IPS-NIHi7 (cell line): ENCODE data around the gene DDAH1.
A peak's percentile ranks its signal among the peaks of the same experiment; 100 is the strongest.
"Not testable (repeated sequence)": the region's sequence is repeated elsewhere in the genome, so short reads cannot be mapped to it uniquely, and the experiment has no call there.

ENCODE experiments used
- DNase-seq: peaks from one replicate; pipeline ENCODE4 v3.0.0; 2012; ENCODE audit warnings: mixed read lengths; ENCODE audit errors: extremely low spot score

The DDAH1 gene

GRCh38 chr1:85359874-85360721 is 104.9 kb downstream of the DDAH1 start:
- DNase-seq, result no peak

DNA sequence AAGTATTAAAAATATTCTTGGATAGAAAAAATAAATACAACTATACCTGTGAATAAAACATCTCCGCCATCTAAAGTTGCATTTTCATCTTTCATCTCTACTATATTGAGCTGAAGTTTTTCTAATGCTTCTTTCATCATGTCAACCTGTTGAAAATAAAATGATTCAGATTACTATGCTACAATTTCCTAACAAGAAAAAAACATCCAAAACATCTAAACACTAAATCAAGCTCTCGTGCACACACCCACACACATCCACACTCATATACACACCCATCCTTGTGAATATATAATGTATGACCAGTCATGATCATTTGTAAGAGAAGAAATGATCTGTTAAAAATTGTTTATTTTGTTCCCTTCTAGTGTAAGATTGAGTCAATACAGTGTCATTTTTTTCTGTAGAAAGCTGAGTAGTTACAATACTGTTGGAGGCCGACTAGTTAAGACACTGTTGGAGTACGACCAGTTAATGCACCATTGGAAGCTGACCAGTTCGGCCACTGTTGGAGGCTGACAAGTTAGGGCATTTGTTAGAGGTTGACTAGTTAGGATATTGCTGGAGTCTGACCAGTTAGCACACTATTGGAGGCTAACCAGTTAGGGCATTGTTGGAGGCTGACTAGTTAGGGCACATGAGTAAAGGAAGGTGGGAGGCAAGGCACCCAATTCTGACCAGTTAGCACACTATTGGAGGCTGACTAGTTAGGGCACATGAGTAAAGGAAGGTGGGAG is 106.1 kb downstream of the DDAH1 start:
- no peak for DNase-seq

GRCh38 chr1:85357817-85358216 is 107.1 kb downstream of the DDAH1 start:
- no peak for DNase-seq

DNA sequence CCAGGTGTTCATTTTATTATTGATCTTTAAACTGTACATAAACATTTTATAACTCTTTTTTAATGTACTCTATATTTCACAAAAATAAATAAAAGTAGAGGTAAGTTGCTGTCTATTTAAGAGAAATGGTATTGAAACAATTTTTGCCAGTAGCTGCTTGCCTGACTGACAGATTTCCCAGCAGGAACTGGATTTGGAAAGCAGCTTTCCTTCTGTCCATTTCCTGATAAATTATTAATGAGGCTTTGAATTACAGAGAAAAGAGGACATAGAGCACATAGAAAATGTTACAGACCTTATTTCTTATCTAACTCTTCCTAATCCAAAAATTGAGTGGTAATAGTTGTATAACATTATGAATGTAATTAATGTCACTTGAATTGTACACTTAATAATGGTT is 108.8 kb downstream of the DDAH1 start:
- DNase-seq, result no peak

DNA sequence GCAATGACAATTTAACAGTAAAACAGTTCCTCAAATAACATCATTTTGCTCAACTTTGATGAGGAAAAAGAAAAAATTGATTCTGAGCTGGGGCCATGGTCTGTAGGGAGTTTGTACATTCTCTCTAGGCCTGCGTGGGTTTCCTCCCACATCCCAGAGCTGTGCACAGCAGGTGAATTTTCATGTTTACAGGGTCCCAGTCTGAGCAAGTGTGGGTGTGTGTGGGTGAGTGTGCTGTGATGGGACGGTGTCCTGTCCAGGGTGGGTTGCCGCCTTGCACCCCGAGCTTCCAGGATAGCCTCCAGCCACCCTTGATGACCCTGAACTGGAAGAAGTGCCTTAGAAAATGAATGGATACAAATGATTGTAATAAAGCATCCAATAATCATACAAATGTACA is 112.9 kb downstream of the DDAH1 start:
- no peak for DNase-seq

DNA sequence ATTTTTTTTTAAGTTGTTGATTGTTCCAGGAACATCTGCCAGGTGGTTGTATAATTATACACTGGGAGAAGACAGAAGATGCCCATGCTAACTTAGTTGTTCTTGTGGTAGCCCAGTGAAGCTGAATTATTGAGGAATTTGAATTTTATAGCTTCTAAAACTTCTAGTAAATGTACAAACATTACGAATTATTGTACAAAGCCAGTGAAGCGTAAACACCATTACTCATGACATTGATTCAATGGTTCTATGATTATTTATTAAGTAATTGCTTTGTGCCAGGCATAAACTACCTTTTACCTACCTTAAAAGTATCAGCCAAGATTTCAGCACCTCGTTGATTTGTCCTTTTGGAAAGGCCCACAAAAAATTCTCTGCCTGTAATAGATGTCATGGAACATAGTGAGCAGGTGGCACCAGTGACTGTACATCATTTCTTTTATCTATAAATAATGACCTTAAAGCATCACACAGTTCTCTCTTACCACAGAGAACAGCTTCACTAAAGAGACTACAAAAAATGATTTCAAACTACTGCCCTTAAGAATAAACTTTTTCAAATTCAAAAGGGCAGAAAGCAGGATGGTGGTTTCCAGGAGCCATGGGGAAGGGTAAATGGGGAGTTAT is 113.6 kb downstream of the DDAH1 start:
- DNase-seq, result no peak

- no peak for DNase-seq
Observed at GRCh38 chr1:85349224-85349623, 115.7 kb downstream of the DDAH1 start.

DNA sequence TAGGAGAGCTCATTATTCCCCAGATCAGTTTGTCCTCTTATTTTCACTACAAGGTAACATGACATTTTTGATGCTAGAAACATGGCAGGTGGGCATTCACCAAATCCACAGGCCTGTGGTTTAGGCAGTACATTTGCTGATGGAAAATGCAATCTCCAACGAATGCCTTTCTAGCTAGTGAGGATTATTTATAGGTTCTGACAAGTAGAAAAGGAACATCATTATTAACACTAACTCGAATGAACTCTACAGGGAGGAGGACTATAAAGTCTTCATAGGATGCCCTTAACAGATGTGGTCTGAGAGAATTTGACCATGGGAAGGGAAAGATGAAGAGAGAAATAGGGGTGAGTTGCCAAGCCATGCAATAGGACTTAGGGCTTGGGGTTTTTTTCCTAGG is 117.1 kb downstream of the DDAH1 start:
- DNase-seq, result no peak

DNA sequence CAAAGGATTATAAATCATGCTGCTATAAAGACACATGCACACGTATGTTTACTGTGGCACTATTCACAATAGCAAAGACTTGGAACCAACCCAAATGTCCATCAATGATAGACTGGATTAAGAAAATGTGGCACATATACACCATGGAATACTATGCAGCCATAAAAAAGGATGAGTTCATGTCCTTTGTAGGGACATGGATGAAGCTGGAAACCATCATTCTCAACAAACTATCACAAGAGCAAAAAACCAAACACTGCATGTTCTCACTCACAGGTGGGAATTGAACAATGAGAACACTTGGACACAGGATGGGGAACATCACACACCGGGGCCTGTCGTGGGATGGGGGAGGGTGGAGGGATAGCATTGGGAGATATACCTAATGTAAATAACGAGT is 117.7 kb downstream of the DDAH1 start:
- not testable (repeated sequence) for DNase-seq

- DNase-seq, result peak; percentile 92
Observed at GRCh38 chr1:85344256-85344694, 120.7 kb downstream of the DDAH1 start.

DNA sequence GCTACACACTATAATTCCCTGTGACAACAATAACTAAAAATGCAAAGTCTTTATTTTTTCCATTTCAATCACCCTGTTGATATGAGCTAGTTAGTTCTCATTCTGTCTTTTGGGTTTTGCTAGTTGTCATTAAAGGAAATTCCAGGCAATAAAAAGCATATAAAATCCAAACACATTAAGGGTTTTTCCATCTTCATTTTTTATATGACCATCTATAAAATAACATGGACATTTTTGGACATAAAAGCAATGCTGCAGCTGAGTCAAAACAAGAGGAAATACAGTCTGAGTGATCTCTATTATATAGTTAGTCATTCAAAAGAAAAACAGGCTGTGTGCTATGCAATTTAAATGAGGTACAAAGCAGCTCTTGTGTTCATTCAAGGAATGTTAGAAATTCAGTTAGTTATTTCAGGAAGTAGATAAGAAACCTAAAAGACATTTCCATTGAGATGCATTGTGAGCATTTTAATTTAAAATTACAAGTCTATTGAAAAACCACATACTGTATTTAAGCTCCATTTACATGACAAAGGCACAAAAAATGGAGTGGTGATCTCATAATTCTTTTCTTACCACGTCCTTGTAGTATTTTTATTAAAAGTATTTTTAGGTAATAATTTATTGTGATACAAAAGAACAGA is 121.2 kb downstream of the DDAH1 start:
- no peak for DNase-seq

DNA sequence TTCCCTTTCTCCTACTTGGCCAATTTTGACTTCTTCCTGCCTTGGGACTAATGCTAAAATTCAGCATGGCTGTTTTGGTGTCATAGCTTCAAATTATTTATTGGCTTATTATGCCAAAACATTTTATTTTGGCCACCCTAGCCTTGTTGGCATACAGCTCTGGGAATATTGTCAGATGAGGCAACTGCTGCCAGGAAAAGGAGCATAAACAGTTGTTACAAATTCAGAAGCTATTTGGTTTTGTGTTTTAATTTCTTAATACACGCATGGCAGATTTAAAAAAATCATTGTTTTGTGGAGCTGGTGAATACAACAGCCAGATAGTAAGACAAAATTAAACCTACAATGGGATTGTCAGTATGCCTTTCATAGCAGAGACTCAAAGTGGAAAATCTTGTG is 121.7 kb downstream of the DDAH1 start:
- no peak for DNase-seq

DNA sequence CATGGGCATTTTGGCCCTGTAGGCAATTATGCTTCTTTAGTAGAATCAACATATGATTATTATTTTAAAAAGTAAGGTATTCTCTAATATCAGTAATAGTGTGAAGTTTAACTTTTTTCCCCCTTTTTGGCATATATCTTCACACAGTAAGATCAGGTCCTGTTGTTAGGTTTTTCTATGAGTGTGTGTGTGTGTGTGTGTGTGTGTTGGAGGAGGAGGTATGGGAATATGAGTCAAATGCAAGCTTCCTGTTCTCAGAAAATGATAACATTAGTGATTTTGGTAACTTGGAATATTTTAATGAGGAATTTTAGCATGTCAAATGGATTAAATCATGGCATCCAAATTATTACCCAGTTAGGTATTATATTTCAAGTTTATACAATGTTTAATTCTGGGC is 122.8 kb downstream of the DDAH1 start:
- DNase-seq, result no peak

DNA sequence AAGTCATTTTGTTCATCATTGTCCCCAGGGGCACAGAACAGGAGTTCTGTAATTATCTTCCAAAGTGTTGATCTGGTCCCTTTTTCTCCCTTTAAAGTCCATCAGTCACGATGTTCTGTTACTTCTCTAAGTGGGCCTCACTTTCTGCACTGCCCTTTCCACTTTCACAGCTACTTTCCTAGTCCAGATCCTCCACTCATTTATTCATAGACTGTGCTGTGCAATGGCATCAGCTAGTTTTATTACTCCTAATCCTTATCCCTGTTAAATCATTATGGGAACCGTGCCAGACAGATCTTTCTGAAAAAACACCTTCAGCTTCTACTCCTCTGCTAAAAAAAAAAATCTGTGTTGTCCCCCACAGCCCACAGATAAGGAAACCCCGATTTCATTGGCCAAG is 124.5 kb downstream of the DDAH1 start:
- no peak for DNase-seq

GRCh38 chr1:85339656-85340399 is 125.1 kb downstream of the DDAH1 start:
- no peak for DNase-seq

DNA sequence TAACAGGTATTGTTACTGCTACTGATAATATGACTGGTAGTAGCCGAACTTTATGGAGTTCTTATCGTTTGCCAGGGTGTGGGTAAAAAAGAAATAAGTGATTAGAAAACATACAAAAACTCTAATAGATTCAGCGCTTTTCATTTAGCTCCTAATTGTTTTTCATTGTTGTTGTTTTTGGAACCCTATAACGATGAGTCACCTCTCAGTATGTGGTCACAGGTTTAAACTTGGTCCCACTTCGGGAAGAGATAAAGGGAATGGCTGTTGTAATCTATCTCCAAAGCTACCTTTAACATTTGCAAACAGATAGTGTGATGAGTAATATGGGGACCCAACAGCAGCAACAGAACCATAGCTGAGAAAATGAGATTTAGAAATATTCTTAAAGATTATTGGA is 125.9 kb downstream of the DDAH1 start:
- no peak for DNase-seq

DNA sequence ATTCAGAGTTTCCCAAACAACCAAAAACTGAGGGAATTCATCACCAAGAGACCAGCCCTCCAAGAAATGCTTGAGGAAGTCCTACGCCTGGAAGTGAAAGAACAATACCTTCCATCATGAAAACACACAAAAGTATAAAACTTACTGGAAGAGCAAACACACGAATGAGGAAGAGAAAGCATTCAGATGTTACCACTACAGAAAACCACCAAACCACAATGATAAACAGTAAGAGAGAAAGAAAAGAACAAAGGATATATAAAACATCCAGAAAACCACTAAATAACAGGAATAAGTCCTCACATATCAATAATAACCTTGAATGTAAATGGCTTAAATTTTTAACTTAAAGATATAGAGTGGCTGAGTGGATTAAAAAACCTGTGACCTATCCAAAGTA is 130.0 kb downstream of the DDAH1 start:
- DNase-seq, result no peak

GRCh38 chr1:85333186-85333585 is 131.8 kb downstream of the DDAH1 start:
- DNase-seq, result no peak

DNA sequence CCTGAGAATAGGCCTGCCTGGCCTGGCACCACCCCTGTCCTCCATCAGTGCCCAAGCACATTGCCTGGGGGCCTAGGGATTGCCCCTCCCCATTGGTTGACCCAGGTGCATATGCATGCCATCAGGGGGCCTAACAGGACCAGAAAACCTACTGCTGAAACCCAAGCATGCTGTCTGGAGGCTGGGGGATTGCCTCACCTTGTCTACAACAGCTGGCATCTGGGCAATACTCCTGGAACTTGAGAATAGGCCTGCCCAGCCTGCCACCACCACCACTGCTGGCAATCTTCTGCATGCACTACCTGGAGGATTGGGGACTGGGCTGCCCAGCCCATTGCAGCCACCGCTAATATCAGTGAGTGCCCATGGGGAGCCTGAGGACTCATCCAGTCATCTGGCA is 132.4 kb downstream of the DDAH1 start:
- DNase-seq, result no peak

GRCh38 chr1:85330711-85331290 is 134.2 kb downstream of the DDAH1 start:
- DNase-seq, result no peak

GRCh38 chr1:85330214-85330631 is 134.7 kb downstream of the DDAH1 start:
- DNase-seq, result no peak
